ENCODE data around the gene TRNAU1AP.
"Not testable (repeated sequence)": the region's sequence is repeated elsewhere in the genome, so short reads cannot be mapped to it uniquely, and the experiment has no call there.

TRNAU1AP gene

DNA sequence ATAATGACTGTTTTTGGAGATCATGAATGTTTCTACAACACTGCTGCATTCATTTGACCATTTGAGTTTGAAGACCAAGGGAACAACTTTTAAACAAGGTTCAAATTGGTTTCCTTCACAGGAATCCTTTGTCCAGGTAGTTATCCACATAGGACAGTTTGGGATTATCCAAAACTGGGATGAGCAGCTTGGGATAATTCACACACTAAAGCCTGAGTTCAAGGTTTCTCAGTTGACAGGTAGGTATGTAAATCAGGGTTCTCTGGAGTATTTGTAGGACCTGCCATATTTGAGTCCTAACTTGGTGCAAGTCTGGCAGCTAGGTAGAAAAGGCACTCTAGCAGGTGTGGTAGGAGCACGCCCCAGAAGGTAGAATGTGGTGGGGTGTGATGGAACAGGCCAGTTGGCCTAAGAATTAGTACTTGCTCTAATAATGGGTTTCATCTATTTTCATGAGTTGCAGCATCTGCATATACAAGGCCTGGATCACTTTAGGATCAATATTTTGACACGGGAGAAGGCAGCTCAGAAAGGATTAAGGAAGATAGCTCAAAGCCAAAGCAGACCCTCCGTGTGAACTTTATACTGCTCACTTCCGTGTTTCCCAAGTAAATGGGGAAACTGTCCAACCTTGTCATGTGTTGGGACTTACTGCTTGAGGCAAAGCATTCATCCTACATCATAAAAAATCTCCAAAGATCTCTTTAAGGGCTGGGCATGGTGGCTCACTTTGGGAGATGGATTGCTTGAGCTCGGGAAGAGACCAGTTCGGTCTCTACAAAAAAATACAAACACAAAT is 25.1 kb downstream of the TRNAU1AP start:
- no peak overlapping the region for H3K27ac ChIP-seq (ENCODE audit: low read length)
- no peak overlapping the region for H3K9ac ChIP-seq (ENCODE audit: low read length in 2 of 2)
- H3K4me1 ChIP-seq (ENCODE audit: control insufficient read depth, insufficient read depth, low read length), result peaks cover 22% of the 10 kb centered on the region
- no peak overlapping the region for H3K4me3 ChIP-seq (ENCODE audit: low read length in 2 of 2)
- H3K36me3 ChIP-seq (ENCODE audit: control insufficient read depth in 2 of 2, insufficient read depth in 2 of 2, low read length in 2 of 2), result peaks cover 32 to 38% of the 10 kb centered on the region in 2 donors
- H3K9me3 ChIP-seq (ENCODE audit: control insufficient read depth in 2 of 2, low read length in 2 of 2), result no peaks in the 10 kb centered on the region
- H3K27me3 ChIP-seq (ENCODE audit: control insufficient read depth in 1 of 2, insufficient read depth in 2 of 2, low read length in 2 of 2), result no peaks in the 10 kb centered on the region

DNA sequence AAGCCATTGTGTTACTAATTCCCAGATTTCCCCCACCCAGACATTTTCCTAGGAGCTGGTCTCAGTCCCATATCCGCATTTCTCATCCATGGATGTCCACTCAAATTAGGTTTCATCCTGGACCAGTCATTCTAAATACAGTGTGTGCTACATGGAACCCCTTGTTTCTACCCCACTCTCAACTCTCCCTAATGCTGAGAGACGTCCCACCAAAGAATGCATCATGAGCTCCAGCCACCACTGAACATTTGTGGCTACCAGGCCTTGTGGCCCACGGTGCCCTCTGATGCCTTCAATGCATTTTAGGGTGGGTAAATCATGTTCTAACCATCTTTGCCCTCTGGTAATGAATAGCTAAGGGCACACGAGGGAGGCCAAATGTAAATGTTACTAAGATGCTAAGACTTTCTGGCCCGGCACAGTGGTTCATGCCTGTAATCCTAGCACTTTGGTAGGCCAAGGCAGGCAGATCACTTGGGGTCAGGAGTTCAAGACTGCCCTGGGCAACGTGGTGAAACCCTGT is 25.9 kb downstream of the TRNAU1AP start:
- Histone ChIP-seq H3K27me3 (ENCODE audit: control insufficient read depth in 1 of 2, insufficient read depth in 2 of 2, low read length in 2 of 2) (no peaks in the 10 kb centered on the region), H3K36me3 (ENCODE audit: control insufficient read depth in 2 of 2, insufficient read depth in 2 of 2, low read length in 2 of 2) (peaks cover 32 to 38% of the 10 kb centered on the region in 2 donors), H3K9me3 (ENCODE audit: control insufficient read depth in 2 of 2, low read length in 2 of 2) (no peaks in the 10 kb centered on the region), H3K9ac (ENCODE audit: low read length in 2 of 2) (no peak overlapping the region), H3K4me3 (ENCODE audit: low read length in 2 of 2) (no peak overlapping the region), H3K27ac (ENCODE audit: low read length) (no peak overlapping the region), H3K4me1 (ENCODE audit: control insufficient read depth, insufficient read depth, low read length) (peaks cover 22% of the 10 kb centered on the region)

DNA sequence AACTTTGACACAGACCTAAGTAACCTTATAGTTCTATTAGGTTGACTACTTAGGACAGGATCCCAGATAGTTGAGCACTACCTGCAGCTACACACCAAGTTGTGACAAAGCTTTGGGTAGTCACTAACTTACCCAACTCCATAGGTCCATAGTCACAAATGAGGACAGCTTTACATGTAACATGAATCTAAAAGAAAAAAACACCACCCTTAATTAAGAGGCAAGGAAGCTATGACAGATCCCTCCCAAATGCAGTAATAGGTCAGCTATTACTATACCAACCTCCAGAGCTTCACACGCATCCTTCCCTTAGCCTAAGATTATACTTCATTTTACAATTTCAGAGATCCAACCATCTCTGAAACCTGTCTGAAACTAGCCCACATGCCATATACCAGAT is 26.5 kb downstream of the TRNAU1AP start:
- Histone ChIP-seq H3K27ac (ENCODE audit: low read length) (no peak overlapping the region), H3K9me3 (ENCODE audit: control insufficient read depth in 2 of 2, low read length in 2 of 2) (no peaks in the 10 kb centered on the region), H3K36me3 (ENCODE audit: control insufficient read depth in 2 of 2, insufficient read depth in 2 of 2, low read length in 2 of 2) (peaks cover 32 to 37% of the 10 kb centered on the region in 2 donors), H3K4me3 (ENCODE audit: low read length in 2 of 2) (no peak overlapping the region), H3K27me3 (ENCODE audit: control insufficient read depth in 1 of 2, insufficient read depth in 2 of 2, low read length in 2 of 2) (no peaks in the 10 kb centered on the region), H3K9ac (ENCODE audit: low read length in 2 of 2) (peak overlapping the region; percentile 48 to 58), H3K4me1 (ENCODE audit: control insufficient read depth, insufficient read depth, low read length) (peaks cover 22% of the 10 kb centered on the region)

DNA sequence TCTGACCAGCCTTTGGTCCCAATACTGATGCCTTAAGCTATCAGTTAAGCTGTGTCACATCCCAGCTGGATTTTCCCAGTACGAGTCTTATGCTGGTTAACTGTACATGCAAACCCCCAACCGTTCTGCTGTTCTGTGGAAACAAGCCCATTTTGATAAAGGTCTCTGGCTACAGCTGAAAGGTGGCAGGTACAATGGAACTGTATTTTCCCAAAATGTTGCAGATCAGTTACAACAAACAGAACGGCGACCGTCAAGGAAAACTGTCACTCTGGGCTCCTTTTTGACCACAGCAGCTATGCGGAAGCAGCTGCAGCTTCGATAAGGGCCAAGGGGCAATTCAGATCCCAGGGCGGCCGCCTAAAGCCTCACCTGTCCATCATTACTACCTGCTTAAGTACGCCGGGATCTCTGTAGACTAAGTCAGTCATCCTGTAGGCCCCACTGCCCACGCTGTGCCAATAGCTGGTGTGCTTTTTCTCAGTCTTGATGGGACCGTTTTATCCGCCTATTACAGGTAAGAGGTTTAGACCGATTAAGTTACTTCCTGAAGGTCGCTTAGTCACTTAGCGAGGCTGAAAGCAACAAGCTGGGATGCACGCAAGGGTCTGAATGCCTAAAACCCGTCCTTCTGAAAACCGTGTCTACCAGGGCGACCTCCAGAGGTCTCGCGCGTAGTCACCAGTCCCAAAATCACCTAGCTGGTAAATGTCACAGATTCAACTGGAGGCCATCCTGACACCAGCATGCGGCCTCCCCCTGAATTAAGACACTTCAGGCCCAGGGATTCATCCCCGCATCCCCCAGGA is 28.0 kb downstream of the TRNAU1AP start:
- Histone ChIP-seq H3K4me3 (ENCODE audit: low read length in 2 of 2) (peak overlapping the region; percentile 86 to 95), H3K27ac (ENCODE audit: low read length) (peak overlapping the region; percentile 79), H3K27me3 (ENCODE audit: control insufficient read depth in 1 of 2, insufficient read depth in 2 of 2, low read length in 2 of 2) (no peaks in the 10 kb centered on the region), H3K4me1 (ENCODE audit: control insufficient read depth, insufficient read depth, low read length) (peaks cover 22% of the 10 kb centered on the region), H3K9ac (ENCODE audit: low read length in 2 of 2) (peak overlapping the region; percentile 71 to 88), H3K9me3 (ENCODE audit: control insufficient read depth in 2 of 2, low read length in 2 of 2) (no peaks in the 10 kb centered on the region), H3K36me3 (ENCODE audit: control insufficient read depth in 2 of 2, insufficient read depth in 2 of 2, low read length in 2 of 2) (peaks cover 26 to 33% of the 10 kb centered on the region in 2 donors)

DNA sequence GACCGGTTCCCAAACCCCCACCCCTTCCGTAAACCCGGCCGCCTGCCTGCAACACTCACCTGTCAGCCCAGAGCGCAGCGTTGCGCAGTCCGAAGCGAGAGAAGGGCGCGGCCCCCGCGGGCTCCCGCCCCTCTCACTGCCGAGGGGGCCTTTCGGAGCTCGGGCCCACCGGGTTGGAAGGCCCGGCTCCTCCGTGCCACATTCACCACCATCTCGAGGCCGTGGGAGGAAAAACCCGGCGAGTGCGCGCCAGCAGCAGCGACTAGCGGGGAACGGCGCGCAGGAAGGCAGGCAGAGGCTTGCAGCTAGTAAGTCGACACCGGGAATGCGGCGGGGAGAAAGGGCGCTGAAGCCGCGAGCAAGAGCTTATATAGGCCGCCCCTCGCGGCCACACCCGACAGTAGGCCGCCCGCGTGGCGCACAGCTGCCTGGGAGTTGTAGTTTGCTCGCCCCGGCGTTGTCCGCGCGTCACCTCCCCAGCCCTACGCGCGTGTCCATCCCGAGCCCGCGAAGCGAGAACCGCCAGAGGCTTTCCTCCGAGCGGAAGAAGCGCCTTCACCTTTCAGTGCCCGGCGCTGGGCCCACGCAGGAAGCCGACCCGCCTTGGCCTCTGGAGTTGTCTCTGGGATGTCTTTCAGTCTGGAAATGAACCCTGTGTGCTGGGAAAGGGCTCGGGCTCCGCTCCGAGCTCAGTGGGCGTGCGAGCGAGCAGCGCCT is 28.8 kb downstream of the TRNAU1AP start:
- Histone ChIP-seq H3K9me3 (ENCODE audit: control insufficient read depth in 2 of 2, low read length in 2 of 2) (no peaks in the 10 kb centered on the region), H3K27me3 (ENCODE audit: control insufficient read depth in 1 of 2, insufficient read depth in 2 of 2, low read length in 2 of 2) (no peaks in the 10 kb centered on the region), H3K9ac (ENCODE audit: low read length in 2 of 2) (peak overlapping the region; percentile 71 to 88), H3K4me3 (ENCODE audit: low read length in 2 of 2) (peak overlapping the region; percentile 86 to 95), H3K4me1 (ENCODE audit: control insufficient read depth, insufficient read depth, low read length) (peaks cover 22% of the 10 kb centered on the region), H3K36me3 (ENCODE audit: control insufficient read depth in 2 of 2, insufficient read depth in 2 of 2, low read length in 2 of 2) (peaks cover 26 to 33% of the 10 kb centered on the region in 2 donors), H3K27ac (ENCODE audit: low read length) (peak overlapping the region; percentile 79)

DNA sequence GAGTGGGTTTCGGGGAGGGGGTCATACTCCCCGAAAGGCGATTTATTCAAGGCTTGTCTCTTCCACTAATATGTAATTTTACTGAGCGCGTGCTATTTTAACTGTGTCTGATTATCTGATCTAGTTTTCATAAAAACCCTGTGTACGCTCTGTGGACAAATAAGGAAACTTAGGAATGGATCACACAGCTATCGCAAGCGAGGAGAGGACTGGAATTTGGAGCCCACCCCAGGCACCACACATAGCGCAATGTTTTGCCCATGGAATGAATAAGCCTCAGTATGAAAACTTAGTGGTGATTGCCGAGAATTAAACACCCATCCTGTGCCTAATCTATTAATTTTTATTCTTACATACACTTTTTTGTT is 29.3 kb downstream of the TRNAU1AP start:
- Histone ChIP-seq H3K4me3 (ENCODE audit: low read length in 2 of 2) (peak overlapping the region; percentile 86 to 95), H3K27me3 (ENCODE audit: control insufficient read depth in 1 of 2, insufficient read depth in 2 of 2, low read length in 2 of 2) (no peaks in the 10 kb centered on the region), H3K36me3 (ENCODE audit: control insufficient read depth in 2 of 2, insufficient read depth in 2 of 2, low read length in 2 of 2) (peaks cover 21 to 28% of the 10 kb centered on the region in 2 donors), H3K9me3 (ENCODE audit: control insufficient read depth in 2 of 2, low read length in 2 of 2) (no peaks in the 10 kb centered on the region), H3K27ac (ENCODE audit: low read length) (peak overlapping the region; percentile 79), H3K4me1 (ENCODE audit: control insufficient read depth, insufficient read depth, low read length) (peaks cover 22% of the 10 kb centered on the region), H3K9ac (ENCODE audit: low read length in 2 of 2) (peak overlapping the region; percentile 71 to 88)

DNA sequence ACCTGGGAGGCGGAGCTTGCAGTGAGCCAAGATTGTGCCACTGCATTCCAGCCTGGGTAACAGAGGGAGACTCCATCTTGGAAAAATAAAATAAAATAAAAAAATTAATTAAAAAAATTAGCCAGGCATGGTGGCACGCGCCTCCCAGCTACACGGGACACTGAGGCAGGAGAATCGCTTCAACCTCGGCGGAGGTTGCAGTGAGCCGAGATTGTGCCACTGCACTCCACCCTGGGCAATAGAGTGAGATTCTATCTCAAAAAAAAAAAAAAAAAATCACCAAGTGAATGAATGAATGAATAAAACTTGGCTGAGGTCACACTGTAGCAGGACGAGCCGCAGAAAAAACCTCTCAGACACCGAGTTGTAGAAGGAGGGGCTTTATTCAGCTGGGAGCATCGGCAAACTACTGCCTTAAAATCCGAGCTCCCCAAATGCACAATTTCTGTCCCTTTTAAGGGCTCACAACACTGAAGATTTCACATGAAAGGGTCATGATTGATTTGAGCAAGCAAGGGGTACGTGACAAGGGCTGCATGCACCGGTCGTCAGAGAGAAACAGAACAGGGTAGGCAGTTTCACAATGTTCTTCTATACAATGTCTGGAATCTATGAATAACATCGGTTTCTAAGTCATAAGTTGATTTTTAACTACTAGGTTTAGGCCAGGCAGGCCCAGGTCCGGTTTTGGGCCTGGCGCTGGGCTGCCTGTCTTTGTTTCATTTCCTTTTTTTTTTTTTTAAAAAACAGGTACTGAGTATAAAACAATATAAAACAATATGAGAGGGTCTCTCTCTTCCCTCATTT is 33.9 kb downstream of the TRNAU1AP start:
- not testable (repeated sequence) for H3K4me1 ChIP-seq (ENCODE audit: control insufficient read depth, insufficient read depth, low read length); H3K4me3 ChIP-seq (ENCODE audit: low read length in 2 of 2); H3K9me3 ChIP-seq (ENCODE audit: control insufficient read depth in 2 of 2, low read length in 2 of 2); H3K36me3 ChIP-seq (ENCODE audit: control insufficient read depth in 2 of 2, insufficient read depth in 2 of 2, low read length in 2 of 2); H3K27me3 ChIP-seq (ENCODE audit: control insufficient read depth in 1 of 2, insufficient read depth in 2 of 2, low read length in 2 of 2); H3K27ac ChIP-seq (ENCODE audit: low read length); H3K9ac ChIP-seq (ENCODE audit: low read length in 2 of 2)

DNA sequence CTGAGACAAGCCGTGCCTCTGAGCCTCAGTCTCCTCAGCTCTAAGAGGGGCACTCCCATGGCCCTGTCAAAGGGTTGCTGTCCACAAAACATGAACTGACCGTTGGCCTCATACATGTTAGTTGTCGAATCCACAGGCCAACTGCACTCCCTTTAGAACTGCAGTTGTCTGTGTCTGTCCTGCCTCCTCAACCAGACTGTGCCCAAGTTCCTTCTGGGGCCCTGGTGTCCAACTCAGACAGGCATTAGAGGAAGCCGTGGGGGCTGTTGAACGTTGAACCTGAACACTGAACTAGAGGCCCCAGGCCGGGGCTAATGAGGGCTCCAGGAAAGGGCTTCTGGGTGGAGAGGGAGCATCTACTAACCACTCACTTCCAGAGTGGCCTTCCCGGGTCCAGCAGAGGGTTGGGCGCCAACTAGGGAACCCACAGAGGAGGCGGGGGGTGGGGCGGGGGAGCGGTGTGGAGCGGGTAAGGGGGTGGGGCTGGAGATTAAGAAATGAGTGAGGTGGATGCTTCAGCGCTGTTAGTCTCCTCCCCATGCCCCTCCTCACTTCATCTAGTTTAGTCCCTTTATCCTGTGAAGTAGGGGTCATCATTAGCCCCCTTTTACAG is 38.9 kb downstream of the TRNAU1AP start, which contains the start of gene RAB42:
RAB42 (plus strand) TSS at position 558 of the 613 bp plus-strand sequence. CDS start 247 bp downstream, outside the sequence.
- Histone ChIP-seq H3K4me3 (ENCODE audit: low read length in 2 of 2) (peak within 1 kb of the TSS; percentile 60 to 67), H3K36me3 (ENCODE audit: control insufficient read depth in 2 of 2, insufficient read depth in 2 of 2, low read length in 2 of 2) (no peaks in the 10 kb centered on the region), H3K27me3 (ENCODE audit: control insufficient read depth in 1 of 2, insufficient read depth in 2 of 2, low read length in 2 of 2) (no peaks in the 10 kb centered on the region), H3K9ac (ENCODE audit: low read length in 2 of 2) (peak within 1 kb of the TSS in 1 of 2 donors; percentile 13), H3K4me1 (ENCODE audit: control insufficient read depth, insufficient read depth, low read length) (peaks cover 5% of the 10 kb centered on the region), H3K9me3 (ENCODE audit: control insufficient read depth in 2 of 2, low read length in 2 of 2) (no peaks in the 10 kb centered on the region), H3K27ac (ENCODE audit: low read length) (no peak within 1 kb of the TSS)

DNA sequence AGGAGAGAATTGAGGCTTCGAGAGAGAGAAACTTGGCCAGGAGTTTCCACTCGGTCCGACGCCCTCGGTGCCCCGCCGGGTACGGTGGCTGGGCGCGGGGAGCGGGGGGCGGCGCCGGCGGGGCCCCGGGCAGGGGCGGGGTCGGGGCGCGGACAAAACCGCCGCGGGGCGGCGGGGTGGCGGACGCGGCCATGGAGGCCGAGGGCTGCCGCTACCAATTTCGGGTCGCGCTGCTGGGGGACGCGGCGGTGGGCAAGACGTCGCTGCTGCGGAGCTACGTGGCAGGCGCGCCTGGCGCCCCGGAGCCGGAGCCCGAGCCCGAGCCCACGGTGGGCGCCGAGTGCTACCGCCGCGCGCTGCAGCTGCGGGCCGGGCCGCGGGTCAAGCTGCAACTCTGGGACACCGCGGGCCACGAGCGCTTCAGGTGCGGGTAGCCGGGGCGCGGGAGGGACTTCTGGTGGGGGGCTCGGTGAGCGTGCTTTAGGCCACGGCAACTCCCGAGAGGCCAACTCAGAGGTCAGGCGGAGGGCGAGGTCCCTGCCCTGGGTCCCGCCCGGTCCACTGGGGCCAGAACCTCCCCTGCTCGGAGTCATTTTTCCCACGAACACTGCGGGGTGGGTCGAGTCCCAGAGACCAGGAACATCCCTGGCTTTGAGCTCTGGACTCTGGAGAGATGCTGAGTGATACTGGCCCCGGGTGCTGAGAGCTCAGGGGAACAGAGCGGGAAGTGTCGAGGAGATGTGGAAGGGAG is 39.6 kb downstream of the TRNAU1AP start:
- H3K9me3 ChIP-seq (ENCODE audit: control insufficient read depth in 2 of 2, low read length in 2 of 2), result no peaks in the 10 kb centered on the region
- H3K27me3 ChIP-seq (ENCODE audit: control insufficient read depth in 1 of 2, insufficient read depth in 2 of 2, low read length in 2 of 2), result no peaks in the 10 kb centered on the region
- H3K4me3 ChIP-seq (ENCODE audit: low read length in 2 of 2), result peak overlapping the region; percentile 60 to 67
- peaks cover 5% of the 10 kb centered on the region for H3K4me1 ChIP-seq (ENCODE audit: control insufficient read depth, insufficient read depth, low read length)
- H3K27ac ChIP-seq (ENCODE audit: low read length), result no peak overlapping the region
- H3K9ac ChIP-seq (ENCODE audit: low read length in 2 of 2), result peak overlapping the region in 1 of 2 donors; percentile 13
- H3K36me3 ChIP-seq (ENCODE audit: control insufficient read depth in 2 of 2, insufficient read depth in 2 of 2, low read length in 2 of 2), result no peaks in the 10 kb centered on the region

Data from stomach smooth muscle (tissue), 2 donors.